Measurements from ENCODE around the gene BRD3OS. TPM values are rescaled to one million over a fixed set of nuclear protein-coding genes. Genes with fewer than 3 reads are reported as not detected.

The BRD3OS gene
- total and polyA plus RNA-seq, 2 donors (not counting 1 experiment from before 2014, with no cell fraction given), result 12.4 to 19.4 TPM

DNA sequence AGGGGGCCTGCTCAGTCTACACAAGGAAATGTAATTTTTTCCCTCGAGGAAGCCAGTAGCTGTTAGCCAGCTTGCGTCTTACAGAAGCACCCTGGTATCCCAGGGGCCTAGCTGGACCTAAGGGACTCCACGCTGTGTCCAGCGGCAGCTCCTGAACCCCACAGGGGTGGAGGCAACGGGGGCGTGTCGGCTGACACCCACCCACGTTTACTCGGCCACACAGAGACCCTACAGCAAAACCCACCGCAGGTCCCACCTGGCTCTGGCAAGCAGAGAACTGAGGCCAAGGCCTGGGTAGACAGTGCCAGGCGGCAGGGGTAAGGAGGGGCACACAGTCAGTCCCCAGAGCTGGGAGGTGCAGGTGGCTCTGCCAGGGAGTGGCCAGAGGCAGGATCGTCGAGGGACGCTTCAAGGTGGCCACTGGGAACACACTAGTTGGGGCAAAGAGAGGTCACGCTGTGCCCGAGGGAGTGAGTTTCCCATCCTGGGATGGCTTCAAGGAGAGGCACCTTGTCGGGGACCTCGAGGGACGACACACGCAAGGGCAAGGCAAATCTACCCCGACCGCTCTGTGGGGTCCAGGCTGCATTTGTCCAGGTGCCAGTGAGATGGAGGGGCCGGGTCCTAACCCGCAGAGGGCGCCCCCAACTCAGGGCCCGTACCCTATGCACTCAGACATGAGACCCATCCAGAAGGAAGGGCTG is 20.7 kb downstream of the BRD3OS start:
- peaks cover 20% of the 10 kb centered on the region for H3K36me3 ChIP-seq (ENCODE audit: control insufficient read depth, insufficient read depth, low read length)
- no peaks in the 10 kb centered on the region for H3K79me2 ChIP-seq (ENCODE audit: control insufficient read depth, insufficient read depth, low read length)
- H3K4me2 ChIP-seq (ENCODE audit: extremely low read depth, insufficient read depth, low read length), result no peak overlapping the region
- no peaks in the 10 kb centered on the region for H3K27me3 ChIP-seq (ENCODE audit: control insufficient read depth, insufficient read depth, low read length)
- DNase-seq (ENCODE audit: low read depth in 2 of 2), result no peak
- H2AFZ ChIP-seq (ENCODE audit: low read length), result no peak overlapping the region
- no peaks in the 10 kb centered on the region for H3K9me3 ChIP-seq (ENCODE audit: control insufficient read depth, insufficient read depth, low read depth, low read length)
- TF ChIP-seq EZH2 (IDR thresholded peaks at IDR 0.05; ENCODE audit: low read length, missing control alignments), result no peak
- TF ChIP-seq CTCF (conservative IDR thresholded peaks at IDR 0.05 in 1 of 2, IDR thresholded peaks at IDR 0.05 in 1 of 2; ENCODE audit: low read depth in 1 of 2, low read length in 2 of 2), result no peak
- no peak overlapping the region for H3K4me3 ChIP-seq (replicated peaks in 1 of 4; ENCODE audit: control extremely low read depth in 1 of 4, insufficient read depth in 1 of 4, low read depth in 3 of 4, low read length in 4 of 4)
- no peak overlapping the region for H3K27ac ChIP-seq (ENCODE audit: insufficient read depth, low read length)
- no peaks in the 10 kb centered on the region for H4K20me1 ChIP-seq (ENCODE audit: control insufficient read depth, extremely low read depth, insufficient read depth, low read length)
- H3K9ac ChIP-seq (ENCODE audit: insufficient read depth, low read length), result no peak overlapping the region
- H3K4me1 ChIP-seq (ENCODE audit: control insufficient read depth, extremely low read depth, insufficient read depth, low read length), result no peaks in the 10 kb centered on the region

DNA sequence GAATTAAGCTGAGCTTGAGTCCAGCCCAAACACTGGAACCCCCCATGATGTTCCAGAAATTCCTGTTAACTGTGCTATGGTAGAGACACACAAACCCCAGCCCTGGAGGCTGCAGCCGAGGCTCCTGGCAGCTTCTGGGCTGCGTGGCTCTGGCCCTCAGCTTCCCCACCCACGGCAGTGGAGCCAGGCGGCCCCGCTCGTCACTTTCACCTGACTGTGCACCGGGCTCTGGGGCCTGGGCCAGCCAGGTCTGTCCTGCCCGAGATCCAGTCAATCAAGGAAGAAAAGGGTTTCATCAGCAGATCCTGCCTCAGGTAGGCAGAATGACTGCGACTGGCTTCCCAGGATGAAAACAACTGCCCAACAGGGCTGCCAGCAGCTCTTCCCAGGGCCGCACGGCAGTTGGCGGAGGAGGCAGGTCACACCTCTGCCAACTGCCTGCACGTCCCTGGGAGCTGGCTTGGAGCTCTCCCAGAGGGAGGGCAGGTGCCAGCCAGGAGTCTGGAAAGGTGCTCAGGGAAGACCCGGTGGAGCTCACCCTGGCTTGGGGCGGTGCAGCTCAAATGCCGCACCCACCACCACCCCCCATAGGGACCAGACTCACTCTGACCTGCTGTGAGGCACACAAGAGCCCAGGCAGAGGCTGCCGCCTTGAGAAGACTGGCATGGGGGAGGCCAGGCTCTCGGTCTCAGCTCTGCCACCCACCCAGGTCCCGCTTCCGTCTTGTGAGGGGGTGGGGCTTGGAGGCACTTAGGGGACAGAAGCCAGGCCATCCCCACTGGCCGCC is 21.8 kb downstream of the BRD3OS start:
- H3K79me2 ChIP-seq (ENCODE audit: control insufficient read depth, insufficient read depth, low read length), result no peaks in the 10 kb centered on the region
- H3K27me3 ChIP-seq (ENCODE audit: control insufficient read depth, insufficient read depth, low read length), result no peaks in the 10 kb centered on the region
- H3K27ac ChIP-seq (ENCODE audit: insufficient read depth, low read length), result no peak overlapping the region
- TF ChIP-seq CTCF (conservative IDR thresholded peaks at IDR 0.05 in 1 of 2, IDR thresholded peaks at IDR 0.05 in 1 of 2; ENCODE audit: low read depth in 1 of 2, low read length in 2 of 2) (no peak), EZH2 (IDR thresholded peaks at IDR 0.05; ENCODE audit: low read length, missing control alignments) (no peak)
- H3K9me3 ChIP-seq (ENCODE audit: control insufficient read depth, insufficient read depth, low read depth, low read length), result no peaks in the 10 kb centered on the region
- no peak overlapping the region for H3K4me3 ChIP-seq (replicated peaks in 1 of 4; ENCODE audit: control extremely low read depth in 1 of 4, insufficient read depth in 1 of 4, low read depth in 3 of 4, low read length in 4 of 4)
- peaks cover 20% of the 10 kb centered on the region for H3K36me3 ChIP-seq (ENCODE audit: control insufficient read depth, insufficient read depth, low read length)
- H2AFZ ChIP-seq (ENCODE audit: low read length), result no peak overlapping the region
- no peaks in the 10 kb centered on the region for H3K4me1 ChIP-seq (ENCODE audit: control insufficient read depth, extremely low read depth, insufficient read depth, low read length)
- no peak overlapping the region for H3K4me2 ChIP-seq (ENCODE audit: extremely low read depth, insufficient read depth, low read length)
- H4K20me1 ChIP-seq (ENCODE audit: control insufficient read depth, extremely low read depth, insufficient read depth, low read length), result no peaks in the 10 kb centered on the region
- no peak overlapping the region for H3K9ac ChIP-seq (ENCODE audit: insufficient read depth, low read length)
- no peak for DNase-seq (ENCODE audit: low read depth in 2 of 2)

GRCh38 chr9:134047868-134048581 is 22.7 kb downstream of the BRD3OS start:
- no peaks in the 10 kb centered on the region for H3K27me3 ChIP-seq (ENCODE audit: control insufficient read depth, insufficient read depth, low read length)
- no peak overlapping the region for H3K9ac ChIP-seq (ENCODE audit: insufficient read depth, low read length)
- TF ChIP-seq EZH2 (IDR thresholded peaks at IDR 0.05; ENCODE audit: low read length, missing control alignments), result no peak
- TF ChIP-seq CTCF (conservative IDR thresholded peaks at IDR 0.05 in 1 of 2, IDR thresholded peaks at IDR 0.05 in 1 of 2; ENCODE audit: low read depth in 1 of 2, low read length in 2 of 2), result no peak
- H3K9me3 ChIP-seq (ENCODE audit: control insufficient read depth, insufficient read depth, low read depth, low read length), result no peaks in the 10 kb centered on the region
- H4K20me1 ChIP-seq (ENCODE audit: control insufficient read depth, extremely low read depth, insufficient read depth, low read length), result no peaks in the 10 kb centered on the region
- no peak overlapping the region for H3K4me2 ChIP-seq (ENCODE audit: extremely low read depth, insufficient read depth, low read length)
- no peaks in the 10 kb centered on the region for H3K79me2 ChIP-seq (ENCODE audit: control insufficient read depth, insufficient read depth, low read length)
- H3K4me1 ChIP-seq (ENCODE audit: control insufficient read depth, extremely low read depth, insufficient read depth, low read length), result no peaks in the 10 kb centered on the region
- H2AFZ ChIP-seq (ENCODE audit: low read length), result no peak overlapping the region
- no peak overlapping the region for H3K27ac ChIP-seq (ENCODE audit: insufficient read depth, low read length)
- no peak for DNase-seq (ENCODE audit: low read depth in 2 of 2)
- no peak overlapping the region for H3K4me3 ChIP-seq (replicated peaks in 1 of 4; ENCODE audit: control extremely low read depth in 1 of 4, insufficient read depth in 1 of 4, low read depth in 3 of 4, low read length in 4 of 4)
- peaks cover 20% of the 10 kb centered on the region for H3K36me3 ChIP-seq (ENCODE audit: control insufficient read depth, insufficient read depth, low read length)
